AG10803 (cell line): ENCODE data around the gene FTH1.
"Not testable (repeated sequence)": the region's sequence is repeated elsewhere in the genome, so short reads cannot be mapped to it uniquely, and the experiment has no call there.

Source experiments
- DNase-seq: peaks from one replicate; pipeline ENCODE4 v3.0.0; 2010; ENCODE audit warnings: low read depth
- H3K4me3 ChIP-seq: 2 replicates; pipeline ENCODE4 v1.5.1; 2011; ENCODE audit warnings: mild to moderate bottlenecking, low read length, control low read depth
- TF ChIP-seq, protein P1 (sequence below): conservative IDR thresholded peaks from 2 replicates; pipeline ENCODE4 v1.5.1; 2011; ENCODE audit warnings: mild to moderate bottlenecking, low read length, control low read depth, inconsistent platforms

FTH1 gene

GRCh38 chr11:61955422-61956135, 11.9 kb downstream of the FTH1 start:
- TF ChIP-seq, protein P1, sequence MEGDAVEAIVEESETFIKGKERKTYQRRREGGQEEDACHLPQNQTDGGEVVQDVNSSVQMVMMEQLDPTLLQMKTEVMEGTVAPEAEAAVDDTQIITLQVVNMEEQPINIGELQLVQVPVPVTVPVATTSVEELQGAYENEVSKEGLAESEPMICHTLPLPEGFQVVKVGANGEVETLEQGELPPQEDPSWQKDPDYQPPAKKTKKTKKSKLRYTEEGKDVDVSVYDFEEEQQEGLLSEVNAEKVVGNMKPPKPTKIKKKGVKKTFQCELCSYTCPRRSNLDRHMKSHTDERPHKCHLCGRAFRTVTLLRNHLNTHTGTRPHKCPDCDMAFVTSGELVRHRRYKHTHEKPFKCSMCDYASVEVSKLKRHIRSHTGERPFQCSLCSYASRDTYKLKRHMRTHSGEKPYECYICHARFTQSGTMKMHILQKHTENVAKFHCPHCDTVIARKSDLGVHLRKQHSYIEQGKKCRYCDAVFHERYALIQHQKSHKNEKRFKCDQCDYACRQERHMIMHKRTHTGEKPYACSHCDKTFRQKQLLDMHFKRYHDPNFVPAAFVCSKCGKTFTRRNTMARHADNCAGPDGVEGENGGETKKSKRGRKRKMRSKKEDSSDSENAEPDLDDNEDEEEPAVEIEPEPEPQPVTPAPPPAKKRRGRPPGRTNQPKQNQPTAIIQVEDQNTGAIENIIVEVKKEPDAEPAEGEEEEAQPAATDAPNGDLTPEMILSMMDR: no peak
- H3K4me3 ChIP-seq: peak overlapping the region; percentile 58
- peak; percentile 21 for DNase-seq

- peak overlapping the region; percentile 58 for H3K4me3 ChIP-seq
- TF ChIP-seq, protein P1: peak; percentile 48
- DNase-seq: peak; percentile 89
Observed at GRCh38 chr11:61954851-61955421, 12.5 kb downstream of the FTH1 start.

GRCh38 chr11:61954106-61954850, 13.2 kb downstream of the FTH1 start:
- H3K4me3 ChIP-seq: peak overlapping the region; percentile 58; the same call in 1 of the 2 replicates
- TF ChIP-seq, protein P1: 0 out of 2 replicates have a peak, but pooled peaks have one; percentile 9
- peak; percentile 61 for DNase-seq

DNA sequence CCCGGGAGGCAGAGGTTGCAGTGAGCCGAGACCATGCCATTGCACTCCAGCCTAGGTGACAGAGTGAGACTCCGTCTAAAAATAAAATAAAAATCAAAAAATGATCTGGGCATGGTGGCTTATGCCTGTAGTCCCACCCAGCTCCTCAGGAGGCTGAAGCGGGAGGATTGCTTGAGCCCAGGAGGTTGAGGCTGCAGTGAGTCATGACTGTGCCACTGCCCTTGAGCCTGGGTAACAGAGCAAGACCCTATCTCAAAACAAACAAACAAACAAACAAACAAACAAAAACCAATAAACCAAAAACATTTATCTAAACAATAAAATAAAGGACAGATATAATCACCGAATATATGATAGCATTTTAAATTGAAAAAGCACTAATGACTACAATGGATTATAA, 13.8 kb downstream of the FTH1 start:
- H3K4me3 ChIP-seq, DNase-seq: not testable (repeated sequence)

- DNase-seq: no peak
- H3K4me3 ChIP-seq: no peak overlapping the region
- TF ChIP-seq, protein P1: no peak
Observed at GRCh38 chr11:61952882-61953281, 14.6 kb downstream of the FTH1 start.

DNA sequence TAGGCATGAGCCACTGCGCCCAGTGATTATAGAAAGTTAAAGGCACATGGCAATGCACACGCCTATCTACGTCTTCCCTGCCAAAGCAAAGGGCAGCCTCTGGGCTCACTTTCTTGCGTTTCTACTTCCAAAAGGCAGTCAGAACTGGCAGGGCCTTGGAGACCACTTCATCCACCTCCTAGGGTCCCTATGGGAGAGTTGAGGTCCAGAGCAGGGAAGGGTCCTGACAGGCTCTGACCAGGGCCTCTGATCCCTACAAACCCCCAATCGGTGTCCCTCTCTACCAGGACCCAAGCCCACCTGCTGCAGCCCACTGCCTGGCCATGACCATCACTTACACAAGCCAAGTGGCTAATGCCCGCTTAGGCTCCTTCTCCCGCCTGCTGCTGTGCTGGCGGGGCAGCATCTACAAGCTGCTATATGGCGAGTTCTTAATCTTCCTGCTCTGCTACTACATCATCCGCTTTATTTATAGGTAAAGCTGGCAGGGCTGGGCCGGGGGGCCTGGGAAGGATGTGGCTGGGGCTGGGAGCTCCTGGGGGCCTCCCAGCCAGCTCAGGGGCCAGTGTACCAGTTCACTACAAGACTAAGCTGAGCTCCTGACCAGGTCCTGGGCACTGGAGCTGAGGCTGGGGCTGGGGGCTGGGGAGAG, 15.8 kb downstream of the FTH1 start:
- H3K4me3 ChIP-seq: no peak overlapping the region
- TF ChIP-seq, protein P1: no peak
- DNase-seq: no peak

GRCh38 chr11:61950035-61950547, 17.3 kb downstream of the FTH1 start, which contains the start of gene BEST1:
BEST1 (plus strand) TSS chr11:61950351; CDS start chr11:61951807, 1,456 bp downstream.
- H3K4me3 ChIP-seq: no peak within 1 kb of the TSS; the same call in 1 of the 2 replicates
- DNase-seq: no peak
- TF ChIP-seq, protein P1: no peak
